ENCODE data around the gene SMCO2.

- no peak for TF ChIP-seq CTCF (conservative IDR thresholded peaks at IDR 0.05)
- no peak for TF ChIP-seq ZFX (IDR thresholded peaks at IDR 0.05)
Observed at GRCh38 chr12:27550653-27550975, 104.1 kb downstream of the SMCO2 start.

Measured in C4-2B (cell line).